Activated gamma-delta T cell treated with anti-CD3 and anti-CD28 coated beads, Interleukin-2, amount 50 U/mL, for 16 hours (primary cell): Measurements from ENCODE around the gene USH1C.

Experiments
- DNase-seq: peaks from one replicate; pipeline ENCODE4 v3.0.0-alpha.2; 2020; ENCODE audit warnings: low read depth

Gene USH1C

GRCh38 chr11:17504330-17505107, 39.7 kb downstream of the USH1C start:
- peak; percentile 66 for DNase-seq

GRCh38 chr11:17502630-17503029, 41.6 kb downstream of the USH1C start:
- DNase-seq, result no peak

GRCh38 chr11:17500673-17501072, 43.5 kb downstream of the USH1C start:
- no peak for DNase-seq

- DNase-seq, result no peak
Measured at GRCh38 chr11:17498475-17498874, 45.7 kb downstream of the USH1C start.

GRCh38 chr11:17498058-17498457, 46.2 kb downstream of the USH1C start:
- no peak for DNase-seq

GRCh38 chr11:17496406-17496805, 47.8 kb downstream of the USH1C start:
- no peak for DNase-seq

GRCh38 chr11:17494019-17494418, 50.2 kb downstream of the USH1C start:
- DNase-seq, result no peak

- no peak for DNase-seq
Measured at GRCh38 chr11:17490938-17491337, 53.3 kb downstream of the USH1C start.

- DNase-seq, result no peak
Measured at GRCh38 chr11:17490232-17490631, 54.0 kb downstream of the USH1C start.

- no peak for DNase-seq
Measured at GRCh38 chr11:17489751-17490150, 54.5 kb downstream of the USH1C start.

GRCh38 chr11:17488563-17488962, 55.7 kb downstream of the USH1C start:
- DNase-seq, result no peak

- no peak for DNase-seq
Measured at GRCh38 chr11:17486646-17487045, 57.6 kb downstream of the USH1C start.

GRCh38 chr11:17483505-17483904, 60.7 kb downstream of the USH1C start:
- no peak for DNase-seq

GRCh38 chr11:17481905-17482304, 62.3 kb downstream of the USH1C start:
- no peak for DNase-seq

GRCh38 chr11:17479284-17480214, 64.7 kb downstream of the USH1C start:
- DNase-seq, result no peak

GRCh38 chr11:17478070-17478469, 66.1 kb downstream of the USH1C start:
- no peak for DNase-seq

GRCh38 chr11:17477361-17477760, 66.9 kb downstream of the USH1C start:
- no peak for DNase-seq

GRCh38 chr11:17477084-17477333, 67.2 kb downstream of the USH1C start:
- no peak for DNase-seq

GRCh38 chr11:17476317-17477083, 67.7 kb downstream of the USH1C start, which contains the start of gene ABCC8:
Gene ABCC8 (minus strand): TSS chr11:17476845. CDS start chr11:17476776, 69 bp downstream.
- DNase-seq, result no peak

GRCh38 chr11:17475666-17476316, 68.4 kb downstream of the USH1C start:
- DNase-seq, result no peak

- no peak for DNase-seq
Measured at GRCh38 chr11:17473071-17473744, 71.0 kb downstream of the USH1C start.
